Activated naive CD8-positive, alpha-beta T cell treated with anti-CD3 and anti-CD28 coated beads, Interleukin-2, amount 50 U/mL, for 16 hours (primary cell): ENCODE measurements around the gene XRN2.

Experiments used
- DNase-seq: peaks from one replicate; pipeline ENCODE4 v3.0.0-alpha.2; 2020; ENCODE audit warnings: low read depth, low spot score

XRN2 gene

GRCh38 chr20:21430020-21430419 is 126.9 kb downstream of the XRN2 start:
- DNase-seq: no peak

- no peak for DNase-seq
Measured at GRCh38 chr20:21432911-21433310, 129.8 kb downstream of the XRN2 start.

GRCh38 chr20:21433329-21433890 is 130.3 kb downstream of the XRN2 start:
- no peak for DNase-seq

GRCh38 chr20:21435576-21435975 is 132.4 kb downstream of the XRN2 start:
- DNase-seq: no peak

GRCh38 chr20:21436205-21436604 is 133.1 kb downstream of the XRN2 start:
- DNase-seq: no peak

GRCh38 chr20:21437248-21437647 is 134.1 kb downstream of the XRN2 start:
- DNase-seq: no peak

- no peak for DNase-seq
Measured at GRCh38 chr20:21437816-21438215, 134.7 kb downstream of the XRN2 start.
